Lung (tissue), 16 donors: ENCODE data around the gene MBD1. TPM values are rescaled to one million over a fixed set of nuclear protein-coding genes. Genes with fewer than 3 reads are reported as not detected.

Experiments used
- ATAC-seq: fragments of 200-7000 bp; cut with Tn5 transposase; one replicate; pipeline ENCODE4 v1.9.1; 2020; ENCODE audit warnings: moderate number of reproducible peaks; ENCODE audit not compliant: insufficient read depth, low FRiP score
- DNase-seq, 3 donors: peaks; one replicate each; pipeline ENCODE4 v3.0.0-alpha.2; 2013 to 2017
- H3K27ac ChIP-seq, 2 donors: one replicate each; pipeline ENCODE4 v1.5.1; 2013; ENCODE audit warnings: mild to moderate bottlenecking in 2 of 2, moderate library complexity in 2 of 2, control low read depth in 1 of 2, inconsistent platforms in 1 of 2, low read depth in 1 of 2, low read length in 1 of 2
- H3K27me3 ChIP-seq, 3 donors: one replicate each; pipeline ENCODE4 v1.5.1; 2013; ENCODE audit warnings: low read length in 2 of 3; ENCODE audit not compliant: control insufficient read depth in 3 of 3, insufficient read depth in 3 of 3
- H3K36me3 ChIP-seq, 4 donors: one replicate each; pipeline ENCODE4 v1.5.1; 2013; ENCODE audit warnings: low read length in 4 of 4, mild to moderate bottlenecking in 1 of 4, moderate library complexity in 1 of 4; ENCODE audit not compliant: control insufficient read depth in 4 of 4, insufficient read depth in 4 of 4
- H3K4me1 ChIP-seq, 5 donors: one replicate each; pipeline ENCODE4 v1.5.1; 2013; ENCODE audit warnings: low read length in 5 of 5, mild to moderate bottlenecking in 2 of 5, moderate library complexity in 1 of 5; ENCODE audit not compliant: control insufficient read depth in 5 of 5, insufficient read depth in 5 of 5
- H3K4me3 ChIP-seq: one replicate; pipeline ENCODE4 v1.5.1; 2013; ENCODE audit warnings: mild to moderate bottlenecking, control low read depth, moderate library complexity
- H3K9ac ChIP-seq, 2 donors: one replicate each; pipeline ENCODE4 v1.5.1; 2013; ENCODE audit warnings: low read length in 2 of 2, control low read depth in 1 of 2; ENCODE audit not compliant: insufficient read depth in 1 of 2
- H3K9me3 ChIP-seq, 4 donors: one replicate each; pipeline ENCODE4 v1.5.1; 2013; ENCODE audit warnings: low read length in 3 of 4, mild to moderate bottlenecking in 1 of 4, moderate library complexity in 1 of 4; ENCODE audit not compliant: control insufficient read depth in 4 of 4, insufficient read depth in 3 of 4
- WGBS, 2 donors: extraction: QIAGEN DNeasy Blood & Tissue Kit; methylation state at CpG; one replicate each; pipeline ENCODE4 v1.1.7; 2013; 5-methylcytosine and 5-hydroxymethylcytosine counted together
- long read RNA-seq, 5 donors: transcript quantifications; one replicate each; lab custom pipeline, GENCODE V29; 2026
- polyA plus RNA-seq, 2 donors: library from polyadenylated mRNA; stranded (reverse); fragments of 200-250 nt; gene quantifications; one replicate each; pipeline ENCODE4 v1.2.1, GENCODE V29; 2013
- total RNA-seq, 2 donors: library from RNA; depleted of rRNA in 1 of 2; stranded (reverse); fragments of >200 nt in 1 of 2; gene quantifications; one replicate each; pipeline ENCODE4 v1.2.1, GENCODE V29; 2014 to 2021
- TF ChIP-seq, protein P1 (sequence below): IDR thresholded peaks from 2 replicates; pipeline ENCODE4 v1.5.1; 2012; ENCODE audit warnings: mild to moderate bottlenecking; ENCODE audit errors: control extremely low read depth, extremely low read depth
- donor health status: control.
- donor health status: control.
- donor health status: Bipolar disorder and iron deficiency.
- donor health status: healthy.
- donor health status: DM: yes; HTN: yes; CAD: no.

Gene MBD1, protein sequence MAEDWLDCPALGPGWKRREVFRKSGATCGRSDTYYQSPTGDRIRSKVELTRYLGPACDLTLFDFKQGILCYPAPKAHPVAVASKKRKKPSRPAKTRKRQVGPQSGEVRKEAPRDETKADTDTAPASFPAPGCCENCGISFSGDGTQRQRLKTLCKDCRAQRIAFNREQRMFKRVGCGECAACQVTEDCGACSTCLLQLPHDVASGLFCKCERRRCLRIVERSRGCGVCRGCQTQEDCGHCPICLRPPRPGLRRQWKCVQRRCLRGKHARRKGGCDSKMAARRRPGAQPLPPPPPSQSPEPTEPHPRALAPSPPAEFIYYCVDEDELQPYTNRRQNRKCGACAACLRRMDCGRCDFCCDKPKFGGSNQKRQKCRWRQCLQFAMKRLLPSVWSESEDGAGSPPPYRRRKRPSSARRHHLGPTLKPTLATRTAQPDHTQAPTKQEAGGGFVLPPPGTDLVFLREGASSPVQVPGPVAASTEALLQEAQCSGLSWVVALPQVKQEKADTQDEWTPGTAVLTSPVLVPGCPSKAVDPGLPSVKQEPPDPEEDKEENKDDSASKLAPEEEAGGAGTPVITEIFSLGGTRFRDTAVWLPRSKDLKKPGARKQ
- total RNA-seq (10 to 100 TPM; 69.9 to 81.5 TPM), polyA plus RNA-seq (10 to 100 TPM; 24.0 to 48.3 TPM)
- long read RNA-seq, donor 1, partial matches to known transcripts, result 35 of 41 reads
- long read RNA-seq, donor 1, other reads (novel, unspliced or antisense), result 0 of 41 reads
- long read RNA-seq, donor 2, partial matches to known transcripts, result 0 of 3 reads
- long read RNA-seq, donor 2, other reads (novel, unspliced or antisense), result 0 of 3 reads
- long read RNA-seq, donor 3, partial matches to known transcripts, result 22 of 22 reads
- long read RNA-seq, donor 3, other reads (novel, unspliced or antisense), result 0 of 22 reads
- long read RNA-seq, donor 4, partial matches to known transcripts, result 0 of 2 reads
- long read RNA-seq, donor 4, other reads (novel, unspliced or antisense), result 0 of 2 reads
- long read RNA-seq, donor 5, full-length matches to known transcripts, result 10 of 10 reads
- long read RNA-seq, donor 5, partial matches to known transcripts, result 0 of 10 reads
- long read RNA-seq, donor 5, other reads (novel, unspliced or antisense), result 0 of 10 reads

DNA sequence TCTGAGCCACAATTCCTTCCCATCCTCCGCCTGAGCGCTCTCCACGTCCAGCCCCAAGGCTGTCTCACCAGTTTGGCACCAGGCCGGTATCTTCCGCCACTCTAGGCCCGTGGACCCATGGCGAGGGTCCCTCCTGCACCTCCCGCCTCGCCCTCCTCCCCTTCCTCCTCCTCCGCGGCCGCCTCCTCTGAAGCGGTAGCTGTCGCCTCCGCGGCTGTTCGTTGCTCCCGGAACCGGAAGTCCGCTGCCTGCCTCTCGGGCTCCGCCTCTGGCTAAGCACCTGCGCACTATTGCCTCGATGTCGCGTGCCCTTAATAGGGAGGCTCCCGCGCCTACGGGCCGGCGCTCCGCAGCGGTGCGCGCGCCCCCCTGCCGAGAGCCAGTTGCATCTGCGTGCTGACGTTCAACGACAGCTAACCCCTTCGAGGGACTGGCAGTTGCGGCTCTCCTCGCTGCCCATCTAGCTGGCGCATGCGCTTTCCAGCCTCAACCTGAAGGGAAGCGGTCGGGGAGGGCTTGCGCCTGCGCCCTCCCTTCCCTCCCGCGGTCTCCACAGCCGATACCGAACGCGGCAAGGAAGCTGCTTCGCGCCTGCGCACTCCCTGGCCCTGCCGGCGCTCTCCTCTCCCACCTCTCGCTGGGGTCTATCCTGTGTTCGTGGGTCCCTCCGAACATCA, at the start of gene MBD1:
MBD1 (minus strand) TSS at position 229 of the 677 bp plus-strand sequence. CDS start 1,531 bp downstream, outside the sequence.
- H3K27me3 ChIP-seq, result no peaks in the 10 kb centered on the region
- peak within 1 kb of the TSS; percentile 85 for H3K4me3 ChIP-seq
- peaks cover 5 to 23% (median 12%) of the 10 kb centered on the region in 5 donors for H3K4me1 ChIP-seq
- no peaks in the 10 kb centered on the region for H3K9me3 ChIP-seq
- peaks cover 11 to 45% (median 34%) of the 10 kb centered on the region in 4 donors for H3K36me3 ChIP-seq
- DNase-seq, result peak; percentile 99
- peak; percentile 95 for ATAC-seq
- peak within 1 kb of the TSS; percentile 76 to 89 for H3K27ac ChIP-seq
- 0 to 1% methylated on average over 45 to 63 of the region's 63 CpGs for WGBS, 2 donors
- peak within 1 kb of the TSS; percentile 79 to 88 for H3K9ac ChIP-seq
- TF ChIP-seq, protein P1, sequence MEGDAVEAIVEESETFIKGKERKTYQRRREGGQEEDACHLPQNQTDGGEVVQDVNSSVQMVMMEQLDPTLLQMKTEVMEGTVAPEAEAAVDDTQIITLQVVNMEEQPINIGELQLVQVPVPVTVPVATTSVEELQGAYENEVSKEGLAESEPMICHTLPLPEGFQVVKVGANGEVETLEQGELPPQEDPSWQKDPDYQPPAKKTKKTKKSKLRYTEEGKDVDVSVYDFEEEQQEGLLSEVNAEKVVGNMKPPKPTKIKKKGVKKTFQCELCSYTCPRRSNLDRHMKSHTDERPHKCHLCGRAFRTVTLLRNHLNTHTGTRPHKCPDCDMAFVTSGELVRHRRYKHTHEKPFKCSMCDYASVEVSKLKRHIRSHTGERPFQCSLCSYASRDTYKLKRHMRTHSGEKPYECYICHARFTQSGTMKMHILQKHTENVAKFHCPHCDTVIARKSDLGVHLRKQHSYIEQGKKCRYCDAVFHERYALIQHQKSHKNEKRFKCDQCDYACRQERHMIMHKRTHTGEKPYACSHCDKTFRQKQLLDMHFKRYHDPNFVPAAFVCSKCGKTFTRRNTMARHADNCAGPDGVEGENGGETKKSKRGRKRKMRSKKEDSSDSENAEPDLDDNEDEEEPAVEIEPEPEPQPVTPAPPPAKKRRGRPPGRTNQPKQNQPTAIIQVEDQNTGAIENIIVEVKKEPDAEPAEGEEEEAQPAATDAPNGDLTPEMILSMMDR, result no peak

DNA sequence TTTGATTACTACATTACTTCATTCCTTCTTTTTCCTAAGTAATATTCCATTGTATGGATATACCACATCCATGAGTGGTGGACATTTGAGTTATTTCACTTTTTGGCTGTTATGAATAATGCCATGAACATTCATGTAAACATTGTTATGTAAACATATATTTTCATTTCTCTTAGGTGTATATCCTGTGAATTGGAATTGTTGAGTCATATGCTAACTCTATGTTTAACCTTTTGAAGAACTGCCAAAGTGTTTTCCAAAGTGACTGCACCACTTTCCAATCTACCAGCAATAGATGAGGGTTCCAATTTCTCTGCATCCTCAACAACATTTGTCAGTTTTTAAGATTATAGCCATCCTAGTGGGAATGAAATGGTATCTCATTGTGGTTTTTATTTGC, 48.9 kb upstream of the MBD1 start:
- DNase-seq, result no peak
- no peak overlapping the region for H3K9ac ChIP-seq
- H3K9me3 ChIP-seq, result no peaks in the 10 kb centered on the region
- no peak for ATAC-seq
- peaks cover 0 to 12% (median 0%) of the 10 kb centered on the region in 3 donors for H3K27me3 ChIP-seq
- H3K27ac ChIP-seq, result no peak overlapping the region
- H3K36me3 ChIP-seq, result no peaks in the 10 kb centered on the region
- TF ChIP-seq, protein P1, result no peak
- no peak overlapping the region for H3K4me3 ChIP-seq
- no peaks in the 10 kb centered on the region for H3K4me1 ChIP-seq

GRCh38 chr18:50327983-50328382, 46.7 kb upstream of the MBD1 start:
- H3K9me3 ChIP-seq, result peaks cover 0 to 3% (median 0%) of the 10 kb centered on the region in 4 donors
- H3K4me3 ChIP-seq, result no peak overlapping the region
- no peak overlapping the region for H3K27ac ChIP-seq
- no peaks in the 10 kb centered on the region for H3K4me1 ChIP-seq
- TF ChIP-seq, protein P1, result no peak
- DNase-seq (no peak), ATAC-seq (no peak)
- 76 to 83% methylated on average over 3 of the region's 3 CpGs for WGBS, 2 donors
- H3K9ac ChIP-seq, result no peak overlapping the region
- H3K36me3 ChIP-seq, result no peaks in the 10 kb centered on the region
- peaks cover 0 to 8% (median 0%) of the 10 kb centered on the region in 3 donors for H3K27me3 ChIP-seq
